GM12878 (cell line): ENCODE results near the gene GAL. TPM values are rescaled to one million over a fixed set of nuclear protein-coding genes. Genes with fewer than 3 reads are reported as not detected.
"Not testable (repeated sequence)": the region's sequence is repeated elsewhere in the genome, so short reads cannot be mapped to it uniquely, and the experiment has no call there.

ENCODE experiments used
- ATAC-seq: fragments of 200-7000 bp; cut with Tn5 transposase; 3 replicates; pipeline ENCODE4 v1.9.1; 2020; ENCODE audit warnings: mild to moderate bottlenecking, moderate library complexity
- BruUV-seq: library from RNA; stranded (reverse); fragments of 400-500 nt; replicated peaks from 2 replicates; lab custom pipeline; 2021; lab: Mats Ljungman, UMichigan
- CTCF ChIA-PET: fragments of 300-600 bp; sonication (Branson Sonifier 250); formaldehyde crosslinking; extraction: SDS; loops from one replicate; lab custom pipeline; 2021; ENCODE audit warnings: inconsistent platforms; lab: Yijun Ruan, JAX
- POLR2A ChIA-PET: fragments of 350-600 bp; formaldehyde crosslinking; extraction: SDS; loops from one replicate; lab custom pipeline; 2021; ENCODE audit warnings: inconsistent platforms; lab: Charles Lee
- RAD21 ChIA-PET: fragments of 300-600 bp; sonication (Branson Sonifier 250); formaldehyde crosslinking; loops from one replicate; lab custom pipeline; 2023; ENCODE audit warnings: antibody characterized with exemption; ENCODE audit not compliant: unreplicated experiment; lab: Charles Lee
- SMC1A ChIA-PET: fragments of 300-600 bp; sonication (Branson Sonifier 250); formaldehyde crosslinking; loops from one replicate; lab custom pipeline; 2023; ENCODE audit not compliant: unreplicated experiment, uncharacterized antibody; lab: Charles Lee
- DNase-seq: peaks from one replicate; pipeline ENCODE4 v3.0.0-alpha.2; 2011; ENCODE audit warnings: low read depth, low spot score
- FAIRE-seq: peaks from 3 replicates; lab custom pipeline; 2011; peaks lifted over from hg19 to GRCh38; lab: Jason Lieb, UNC
- H2AFZ ChIP-seq: 2 replicates; pipeline ENCODE4 v1.6.0; 2011; ENCODE audit warnings: low read depth, low read length, control low read depth; ENCODE audit not compliant: control insufficient read depth
- H3K27ac ChIP-seq: 2 replicates; pipeline ENCODE4 v1.5.1; 2011; ENCODE audit warnings: control low read depth; ENCODE audit not compliant: control insufficient read depth, insufficient read depth
- H3K27me3 ChIP-seq, 2 experiments: replicated peaks in 1 of 2; 2 replicates each; pipeline versions ENCODE4 v1.6.0 to v1.6.1; 2011; ENCODE audit warnings: low read length in 1 of 2; ENCODE audit not compliant: control insufficient read depth in 2 of 2, insufficient read depth in 2 of 2
- H3K36me3 ChIP-seq, 2 experiments: 2 replicates each; pipeline ENCODE4 v1.5.1; 2011; ENCODE audit warnings: low read length in 1 of 2; ENCODE audit not compliant: control insufficient read depth in 2 of 2, insufficient read depth in 2 of 2
- H3K4me1 ChIP-seq: 2 replicates; pipeline ENCODE4 v1.6.1; 2011; ENCODE audit warnings: mild to moderate bottlenecking, low read length, moderate library complexity, mixed read lengths; ENCODE audit not compliant: control insufficient read depth, insufficient read depth
- H3K4me2 ChIP-seq: 2 replicates; pipeline ENCODE4 v1.6.0; 2011; ENCODE audit warnings: control low read depth; ENCODE audit not compliant: control insufficient read depth, insufficient read depth
- H3K4me3 ChIP-seq: fragments of 200-600 bp; sonication (generic); 2 replicates; pipeline ENCODE4 v1.5.1; 2016
- H3K79me2 ChIP-seq: 2 replicates; pipeline ENCODE4 v1.6.0; 2011; ENCODE audit warnings: low read length; ENCODE audit not compliant: control insufficient read depth, insufficient read depth
- H3K9ac ChIP-seq: 2 replicates; pipeline ENCODE4 v1.8.0; 2011; ENCODE audit warnings: low read length, control low read depth, mixed read lengths; ENCODE audit not compliant: control insufficient read depth, insufficient read depth
- H3K9me3 ChIP-seq: replicated peaks from 3 replicates; pipeline ENCODE4 v1.5.1; 2011; ENCODE audit warnings: mild to moderate bottlenecking, low read length; ENCODE audit not compliant: control insufficient read depth, insufficient read depth
- H4K20me1 ChIP-seq: 2 replicates; pipeline ENCODE4 v1.6.0; 2011; ENCODE audit not compliant: control insufficient read depth, insufficient read depth
- WGBS: methylation state at CpG from one replicate; pipeline ENCODE4 v1.1.6; 2016; ENCODE audit warnings: low lambda C conversion rate; ENCODE audit not compliant: insufficient replicate concordance, insufficient coverage; ENCODE audit errors: missing lambda C conversion rate; 5-methylcytosine and 5-hydroxymethylcytosine counted together
- in situ Hi-C: fragments of 300-500 bp; cut with MboI; formaldehyde crosslinking; loops from 9 replicates; pipeline ENCODE4 v1.14.3; 2018; ENCODE audit warnings: mixed read lengths
- intact Hi-C: fragments of 100-400 bp; cut with micrococcal nuclease; formaldehyde crosslinking; loops from one replicate; pipeline ENCODE4 v1.14.2; 2022; ENCODE audit not compliant: unreplicated experiment
- polyA plus RNA-seq, 11 experiments: library from polyadenylated mRNA; depleted of rRNA in 4 of 11; unstranded in 6 of 11; stranded (reverse) in 5 of 11; fragments of >200 nt; fragmentation: Nextera tagmentation in 4 of 11; fragmentation: Illumina TruSeq in 1 of 11; extraction: Ambion mirVana in 4 of 11; extraction: Trizol in 1 of 11; gene quantifications; 1 replicate in 1 of 11; 2 replicates in 10 of 11; pipeline versions ENCODE4 v1.2.1 to v1.2.3, GENCODE V29; 2011 to 2016; ENCODE audit warnings: inconsistent platforms in 2 of 11, missing spikeins in 2 of 11, low read depth in 1 of 11
- total RNA-seq, 4 experiments: library from RNA; depleted of rRNA in 3 of 4; stranded (reverse); fragments of >200 nt in 3 of 4; fragmentation: Illumina TruSeq in 1 of 4; extraction: Trizol in 1 of 4; gene quantifications; 2 replicates each; pipeline versions ENCODE4 v1.2.1 to v1.2.3, GENCODE V29; 2013 to 2021

Gene GAL
- total and polyA plus RNA-seq, 10 of the 15 experiments (the other 5 are each of a cell fraction or from before 2014, with no cell fraction given) = 0.35 TPM; not detected in 9

GRCh38 chr11:68635883-68636282, 48.5 kb upstream of the GAL start:
- BruUV-seq, H3K36me3 ChIP-seq, H3K9me3 ChIP-seq, H3K4me2 ChIP-seq, H4K20me1 ChIP-seq, H3K4me1 ChIP-seq, DNase-seq, POLR2A ChIA-PET, FAIRE-seq, H3K9ac ChIP-seq, H2AFZ ChIP-seq, H3K4me3 ChIP-seq, CTCF ChIA-PET, H3K27me3 ChIP-seq, RAD21 ChIA-PET, H3K79me2 ChIP-seq, SMC1A ChIA-PET, H3K27ac ChIP-seq, ATAC-seq: not testable (repeated sequence)
- WGBS = 29% methylated on average over 9 of the region's 10 CpGs
- intact Hi-C loops (loop anchor here (10.0 kb wide), 1 partner anchor 209 kb away; the partner anchor contains the start of gene CPT1A), in situ Hi-C loops (loop anchor here (10.0 kb wide), 1 partner anchor 449 kb away; no protein-coding TSS in a partner anchor)

GRCh38 chr11:68639322-68639721, 45.0 kb upstream of the GAL start:
- CTCF ChIA-PET, ATAC-seq, H3K4me1 ChIP-seq, FAIRE-seq, POLR2A ChIA-PET, H4K20me1 ChIP-seq, DNase-seq, H3K9ac ChIP-seq, H3K27ac ChIP-seq, H3K4me3 ChIP-seq, H3K4me2 ChIP-seq, H3K9me3 ChIP-seq, BruUV-seq, H2AFZ ChIP-seq, H3K27me3 ChIP-seq, H3K36me3 ChIP-seq, RAD21 ChIA-PET, H3K79me2 ChIP-seq, SMC1A ChIA-PET: not testable (repeated sequence)
- intact Hi-C loops (loop anchor here (10.0 kb wide), 1 partner anchor 205 kb away; the partner anchor contains the start of gene CPT1A), in situ Hi-C loops (loop anchor here (10.0 kb wide), 1 partner anchor 445 kb away; no protein-coding TSS in a partner anchor)
- WGBS = 52% methylated on average over 3 of the region's 3 CpGs
